Stimulated activated CD4-positive, alpha-beta T cell treated with anti-CD3 and anti-CD28 coated beads, TNF-alpha, amount 100 ng/mL, for 24 hours (primary cell): Measurements from ENCODE around the gene BRD9.
"Not testable (repeated sequence)": the region's sequence is repeated elsewhere in the genome, so short reads cannot be mapped to it uniquely, and the experiment has no call there.

Experiments used
- DNase-seq, 3 experiments: peaks; one replicate each; pipeline ENCODE4 v3.0.0-alpha.2; 2020; ENCODE audit warnings: low read depth in 3 of 3

Gene BRD9

DNA sequence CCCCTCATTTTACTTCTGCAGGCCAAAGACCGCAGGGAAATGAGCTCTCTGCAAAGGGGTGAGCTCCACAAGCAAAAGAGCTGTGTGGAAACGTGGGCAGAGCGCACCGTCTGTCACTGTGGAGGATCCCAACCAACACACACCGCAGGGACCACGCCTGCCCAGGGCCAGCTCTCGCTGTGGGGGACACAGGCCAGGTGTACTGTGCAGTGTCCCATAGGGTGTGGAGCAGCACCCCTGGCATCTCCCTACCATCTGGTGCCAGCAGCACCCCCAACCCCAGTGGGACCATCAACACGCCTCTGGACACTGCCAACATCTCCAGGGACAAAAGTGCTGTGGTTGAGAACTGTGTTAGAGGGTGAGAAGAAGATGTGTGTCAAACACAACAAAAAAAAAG, 13.9 kb downstream of the BRD9 start:
- DNase-seq = not testable (repeated sequence)

- DNase-seq = no peak
These were observed 14.5 kb downstream of the BRD9 start for GRCh38 chr5:878125-878524.

- DNase-seq = no peak
These were observed 15.9 kb downstream of the BRD9 start for GRCh38 chr5:876398-877365.

DNA sequence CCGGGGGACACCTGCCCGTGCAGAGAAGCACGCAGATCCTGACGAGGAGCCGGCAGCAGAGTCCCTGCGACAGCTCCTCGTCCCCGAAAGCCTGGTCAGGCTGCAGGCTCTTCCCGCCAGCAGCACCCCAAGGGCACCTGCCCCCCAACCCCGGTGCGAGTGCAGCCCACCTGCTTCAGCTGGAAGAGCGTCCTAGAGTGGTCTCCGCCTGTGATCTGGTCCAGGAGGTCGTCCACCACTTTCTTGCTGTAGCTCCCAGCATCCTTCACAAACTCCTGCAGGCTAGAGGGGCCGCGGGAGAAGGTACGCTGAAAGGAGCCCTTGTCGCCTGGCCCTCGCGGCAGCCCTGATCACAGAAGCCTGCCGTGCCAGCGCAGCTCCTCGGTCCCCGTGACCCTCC, 16.7 kb downstream of the BRD9 start:
- DNase-seq = no peak

- no peak for DNase-seq
These were observed 19.3 kb downstream of the BRD9 start for GRCh38 chr5:873328-873727.

GRCh38 chr5:872301-872700, 20.3 kb downstream of the BRD9 start:
- no peak for DNase-seq

DNA sequence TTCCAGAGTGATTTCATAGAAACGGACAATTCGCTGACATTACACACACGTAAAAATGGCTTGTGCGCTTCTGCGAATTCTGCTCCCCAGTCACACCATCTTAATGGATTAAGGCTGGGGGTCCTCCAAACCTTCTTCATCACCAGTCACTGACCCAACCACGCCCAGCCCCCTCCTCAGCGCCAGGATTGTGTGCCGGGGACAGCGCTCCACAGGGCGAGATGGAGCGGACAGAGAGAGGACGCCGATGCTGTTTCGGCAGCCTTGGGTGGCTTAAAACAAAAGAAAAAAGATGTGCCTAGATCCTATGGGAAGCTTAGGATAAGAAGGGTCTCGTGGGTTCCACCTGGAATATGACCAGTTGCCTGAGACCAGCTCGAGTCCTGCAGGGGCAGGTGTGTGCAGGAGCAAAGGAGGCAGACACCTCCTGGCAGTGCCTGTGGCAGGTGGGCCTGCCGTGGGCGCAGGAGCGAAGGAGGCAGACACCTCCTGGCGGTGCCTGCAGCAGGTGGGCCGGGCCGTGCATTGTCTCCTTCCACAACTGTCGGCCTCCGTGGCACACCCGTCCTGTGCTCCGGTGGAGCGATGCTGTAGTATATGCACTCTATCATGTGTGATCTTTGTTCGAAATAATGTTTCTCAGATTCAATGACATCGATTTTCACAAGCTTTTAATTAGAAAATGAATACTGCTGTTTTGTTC, 20.9 kb downstream of the BRD9 start:
- DNase-seq = no peak

GRCh38 chr5:870956-871355, 21.6 kb downstream of the BRD9 start:
- no peak for DNase-seq

DNA sequence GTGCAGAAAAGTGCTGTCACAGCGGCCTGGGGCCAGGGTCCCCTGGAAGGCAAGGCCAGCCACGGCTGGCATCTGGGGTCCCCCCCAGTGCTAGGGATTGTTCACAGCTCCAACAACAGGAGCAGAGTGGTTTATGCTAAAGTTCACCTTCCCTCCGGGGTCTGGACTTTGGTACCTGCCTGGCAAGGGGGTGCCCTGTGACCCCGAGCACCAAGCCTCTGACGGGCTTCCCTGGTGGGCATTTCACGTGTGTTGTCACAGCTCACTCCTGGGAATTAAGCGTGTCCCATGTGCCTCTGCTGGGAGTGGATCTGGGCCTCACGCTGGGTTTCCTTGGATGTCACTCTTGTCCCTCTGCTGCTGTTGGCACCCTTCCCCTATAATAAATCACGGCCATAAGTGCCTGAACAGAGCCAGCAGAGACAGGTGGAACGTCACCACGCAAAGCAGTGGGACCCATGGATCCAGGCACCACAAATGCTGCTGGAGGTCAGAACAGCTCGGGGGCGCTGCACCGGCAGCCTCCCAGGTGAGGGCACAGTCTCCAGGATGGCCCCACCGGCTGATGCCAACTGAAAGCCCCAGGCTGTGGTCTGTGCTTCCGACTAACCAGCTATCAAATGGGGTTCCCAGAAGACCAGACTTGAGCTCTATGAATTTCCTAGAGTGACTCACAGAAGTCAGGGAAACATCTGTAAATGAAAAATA, 24.0 kb downstream of the BRD9 start:
- no peak for DNase-seq

GRCh38 chr5:867300-867870, 25.2 kb downstream of the BRD9 start:
- DNase-seq = no peak

GRCh38 chr5:865771-866170, 26.8 kb downstream of the BRD9 start:
- no peak for DNase-seq

DNA sequence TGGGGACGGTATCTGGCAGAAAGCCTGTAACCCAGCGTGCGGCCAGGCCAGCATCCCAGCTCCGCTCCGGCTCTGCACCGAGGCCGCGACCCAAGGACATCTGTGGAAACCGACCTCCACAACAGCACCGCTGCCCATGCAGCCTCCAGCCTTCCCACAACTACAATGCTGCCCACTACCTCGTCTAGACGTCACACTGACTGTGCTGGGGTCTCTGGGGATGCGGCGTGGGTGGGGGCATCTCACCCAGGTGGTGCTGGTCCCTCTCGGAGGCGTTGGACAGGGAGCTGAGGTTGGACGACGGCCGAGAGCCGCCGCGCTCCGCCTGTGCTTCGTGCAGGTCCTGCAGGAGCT, 27.5 kb downstream of the BRD9 start:
- no peak for DNase-seq

DNA sequence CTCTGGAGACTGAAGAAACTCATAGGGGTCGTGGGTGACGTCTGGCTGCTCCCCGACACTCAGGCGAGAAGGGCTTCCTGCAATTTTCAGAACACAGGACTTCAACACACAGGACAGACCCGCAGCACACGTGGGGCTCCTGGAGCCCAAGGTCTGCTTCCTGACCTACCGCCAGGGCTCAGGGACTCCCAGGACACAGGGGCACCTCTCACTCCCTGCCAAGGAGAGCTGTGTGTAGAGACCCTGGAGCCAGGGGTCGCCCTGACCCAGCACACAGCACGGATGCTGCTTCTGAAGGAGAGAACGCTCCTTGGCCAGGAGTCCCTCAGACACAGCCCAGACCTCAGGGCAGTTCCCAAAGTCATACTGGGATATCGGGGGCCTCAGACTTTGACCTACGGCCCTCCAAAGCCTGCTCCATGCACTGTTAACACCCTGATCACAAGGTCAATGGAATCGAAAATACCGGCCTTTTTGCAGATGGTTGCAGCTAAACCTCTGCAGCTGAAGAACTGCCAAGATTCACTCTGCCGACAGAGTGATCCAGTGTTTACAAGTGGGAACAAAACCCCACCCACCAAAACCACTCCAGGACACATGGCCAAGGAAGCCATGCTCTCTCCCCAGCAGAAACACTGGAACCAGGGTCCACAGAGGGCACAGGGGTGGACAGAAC, 28.0 kb downstream of the BRD9 start:
- DNase-seq = no peak

- DNase-seq = no peak
These were observed 29.3 kb downstream of the BRD9 start for GRCh38 chr5:863244-863805.

DNA sequence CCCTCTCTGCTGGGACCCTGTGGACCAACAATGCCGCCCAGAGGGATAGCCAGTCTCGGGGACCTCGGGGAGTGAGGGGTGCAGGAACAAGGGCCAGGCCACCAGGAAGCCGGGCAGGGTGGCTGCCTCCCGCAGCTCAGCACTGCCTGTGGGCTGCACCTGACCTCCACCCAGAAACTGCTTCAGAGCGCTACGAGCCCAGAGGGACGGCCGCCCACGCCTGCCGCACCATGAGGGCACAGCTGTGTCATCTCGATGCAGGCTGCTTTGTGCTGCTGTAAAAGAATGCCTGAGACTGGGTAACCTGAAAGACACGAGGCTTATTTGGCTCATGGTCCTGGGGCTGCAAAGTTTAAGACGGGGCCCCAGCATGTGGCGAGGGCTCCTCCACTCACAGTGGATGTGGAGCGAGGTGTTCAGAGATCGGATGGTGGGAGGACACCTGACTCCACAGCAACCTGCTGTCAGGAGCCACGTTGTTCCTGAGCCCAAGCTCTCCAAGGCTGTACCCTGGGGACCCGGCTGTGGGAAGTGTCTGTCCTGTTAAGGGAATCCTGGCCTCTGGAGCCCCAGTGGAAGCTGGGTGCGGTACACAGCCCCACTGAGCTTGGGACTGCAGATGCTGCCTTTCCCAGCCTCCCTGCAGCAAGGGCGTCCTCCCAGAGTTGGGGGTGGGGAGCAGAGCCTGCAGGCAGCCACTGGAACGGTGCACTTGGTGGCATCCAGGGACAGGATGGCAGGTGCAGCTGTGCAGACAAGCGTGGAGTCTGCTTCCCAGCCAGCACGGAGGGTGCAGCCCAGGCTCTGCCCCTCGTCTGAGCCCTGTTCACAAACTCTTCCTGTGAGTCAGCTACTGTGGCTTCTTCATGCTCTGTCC, 30.0 kb downstream of the BRD9 start:
- no peak for DNase-seq

GRCh38 chr5:861442-862366, 30.9 kb downstream of the BRD9 start:
- no peak for DNase-seq

GRCh38 chr5:860506-861150, 32.0 kb downstream of the BRD9 start:
- no peak for DNase-seq

GRCh38 chr5:859798-860296, 32.8 kb downstream of the BRD9 start:
- no peak for DNase-seq
